ACHN (cell line): ENCODE measurements around the gene NRG2.

Source experiments
- DNase-seq: peaks from one replicate; pipeline ENCODE4 v3.0.0-alpha.2; 2015
- in situ Hi-C: cut with HindIII; loops from 2 replicates; pipeline ENCODE4 v1.10.0; 2017; ENCODE audit warnings: low sequenced_read_pairs, low pct_ligation_motif_present, low pct_unique_long_range_greater_than_20kb

The NRG2 gene

DNA sequence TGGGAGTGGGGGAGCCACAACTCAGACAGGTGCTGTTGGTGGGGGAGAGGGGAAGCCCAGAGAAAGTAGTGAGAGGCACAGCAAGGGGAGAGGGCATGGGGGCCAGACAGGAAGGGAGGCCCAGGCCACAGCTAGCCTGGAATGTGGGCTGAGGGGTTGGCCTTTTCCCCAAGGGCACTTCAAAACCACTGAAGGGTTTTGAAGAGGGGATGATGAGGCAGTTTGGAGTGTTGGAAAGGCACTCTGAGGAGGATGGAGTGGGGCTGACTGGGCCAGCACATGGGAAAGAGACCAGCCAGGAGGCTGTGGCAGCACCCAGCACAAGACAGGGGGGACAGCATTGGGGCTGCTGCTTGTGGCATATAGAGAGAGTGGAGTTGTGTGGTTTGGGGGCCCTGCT lies 243.7 kb downstream of the NRG2 start:
- peak; percentile 15 for DNase-seq
- in situ Hi-C loops, result no loop called here

DNA sequence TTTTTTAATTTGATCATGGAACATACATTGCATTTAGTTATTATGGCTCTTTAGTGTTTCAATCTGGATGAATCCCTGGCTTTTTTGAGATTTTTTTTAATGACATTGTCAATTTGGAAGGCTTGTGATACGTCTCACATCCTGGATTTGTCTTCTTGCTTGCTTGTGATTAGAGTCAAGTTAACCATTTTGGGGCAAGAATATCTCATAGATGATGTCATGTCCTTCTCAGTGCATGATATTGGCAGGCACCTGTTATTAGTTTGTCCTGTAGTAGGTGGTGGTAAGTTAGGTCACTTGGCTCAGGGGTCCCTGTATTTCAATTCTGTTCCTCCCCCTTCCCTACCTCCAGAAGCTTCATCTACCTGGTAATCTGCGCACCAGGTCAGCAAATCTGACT lies 244.2 kb downstream of the NRG2 start:
- DNase-seq, result no peak
- in situ Hi-C loops, result no loop called here

DNA sequence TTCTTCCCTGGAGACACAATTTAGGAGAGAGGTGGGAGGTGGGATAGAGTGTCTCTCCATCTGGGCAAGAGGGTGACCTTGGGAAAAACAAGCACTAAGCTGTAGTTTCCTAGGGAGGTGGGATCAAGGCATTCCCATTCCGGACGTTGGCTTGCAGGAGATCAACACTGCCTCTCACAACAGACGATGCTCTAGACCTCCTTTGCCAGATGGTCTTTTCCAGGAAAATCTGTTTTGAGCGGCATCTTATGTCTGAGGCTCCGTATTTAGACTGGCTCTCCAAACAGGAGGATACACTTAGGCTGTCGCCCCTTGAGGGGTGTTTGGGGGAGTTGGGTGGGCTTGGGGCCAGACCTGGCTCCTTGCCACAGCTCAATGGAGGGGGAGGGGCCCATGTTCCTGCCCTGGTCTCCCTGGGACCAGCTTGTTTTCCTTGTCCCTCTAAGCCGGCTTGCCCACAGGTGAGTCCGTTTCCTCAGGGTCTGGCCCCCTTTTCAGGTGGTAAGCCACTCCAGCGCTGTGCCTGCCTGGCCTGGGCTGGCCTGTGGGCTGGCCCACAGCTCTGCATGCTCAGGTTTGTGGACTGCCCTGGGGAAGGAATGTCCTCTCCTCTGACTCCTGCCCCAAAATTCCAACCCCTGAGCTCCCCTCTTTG lies 245.1 kb downstream of the NRG2 start:
- in situ Hi-C loops, result no loop called here
- DNase-seq, result no peak

DNA sequence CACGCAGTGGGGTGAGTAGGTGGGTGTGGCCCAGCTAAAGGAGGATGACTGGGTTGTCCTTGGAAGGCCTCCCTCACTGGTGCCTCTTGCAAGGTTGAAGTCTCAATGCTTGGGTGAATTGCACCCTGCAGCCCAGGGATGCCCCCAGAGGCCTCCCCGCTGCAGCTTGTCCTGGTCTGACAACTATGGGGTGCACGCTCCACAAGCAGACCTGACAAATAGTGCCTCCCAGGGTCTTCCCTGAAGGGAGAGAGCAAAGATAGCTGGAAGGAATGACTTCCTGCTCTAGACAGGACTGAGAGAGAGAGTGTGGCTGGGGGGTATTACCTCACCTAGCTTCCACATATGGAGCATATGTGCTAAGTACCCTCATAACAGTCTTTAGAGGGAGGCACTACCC lies 245.8 kb downstream of the NRG2 start:
- no peak for DNase-seq
- in situ Hi-C loops, result no loop called here
